H1 (cell line): ENCODE results near the gene ZRANB3. TPM values are rescaled to one million over a fixed set of nuclear protein-coding genes. Genes with fewer than 3 reads are reported as not detected.

Experiments
- BCL11A ChIP-seq, 2 experiments: IDR thresholded peaks; one replicate each; pipeline ENCODE4 v1.6.1; 2011; ENCODE audit warnings: low read depth in 2 of 2, low read length in 2 of 2, mild to moderate bottlenecking in 2 of 2
- CEBPB ChIP-seq: IDR thresholded peaks from 2 replicates; pipeline ENCODE4 v1.6.1; 2012; ENCODE audit warnings: low read depth, low read length
- CHD7 ChIP-seq: fragments of 300-600 bp; sonication (generic); IDR thresholded peaks from 2 replicates; pipeline ENCODE4 v1.7.1; 2012; ENCODE audit warnings: low read length, moderate library complexity, mild to moderate bottlenecking, inconsistent platforms; ENCODE audit not compliant: insufficient replicate concordance
- JUN ChIP-seq: IDR thresholded peaks from 2 replicates; pipeline ENCODE4 v1.6.1; 2011; ENCODE audit warnings: low read depth, mild to moderate bottlenecking, improper control_type of control experiment, low read length
- SIRT6 ChIP-seq: IDR thresholded peaks from one replicate; pipeline ENCODE4 v1.7.1; 2012; ENCODE audit warnings: low read length, inconsistent platforms
- polyA plus RNA-seq, 7 experiments: library from polyadenylated mRNA; depleted of rRNA in 3 of 7; stranded (reverse) in 5 of 7; unstranded in 2 of 7; fragments of >200 nt in 5 of 7; fragments of 200-250 nt in 2 of 7; gene quantifications; 1 replicate in 5 of 7; 2 replicates in 1 of 7; 4 replicates in 1 of 7; pipeline versions ENCODE4 v1.2.1 to v1.2.3, GENCODE V29; 2011 to 2013; ENCODE audit warnings: missing spikeins in 2 of 7, mixed read lengths in 2 of 7
- total RNA-seq: library from RNA; stranded (reverse); fragmentation: NEBNext Ultra II Directional; extraction: Animal tissue kit (Norgen Biotek cat#: 25700); gene quantifications from 2 replicates; pipeline ENCODE4 v1.2.1, GENCODE V29; 2021

ZRANB3 gene
- total and polyA plus RNA-seq, 2 of the 8 experiments (the other 6 are each of a cell fraction or from before 2014, with no cell fraction given) = 4.5 to 19.3 TPM

GRCh38 chr2:135198481-135198880 lies 332.5 kb downstream of the ZRANB3 start (continued):
- TF ChIP-seq CHD7 = no peak
- no peak for TF ChIP-seq CEBPB
- no peak for TF ChIP-seq JUN
- no peak for TF ChIP-seq BCL11A (IDR thresholded peaks at IDR 0.05; ENCODE audit: low read depth in 2 of 2, low read length in 2 of 2)
- no peak for TF ChIP-seq SIRT6
